GM21528 (cell line): Measurements from ENCODE around the gene MYOM1.
"Not testable (repeated sequence)": the region's sequence is repeated elsewhere in the genome, so short reads cannot be mapped to it uniquely, and the experiment has no call there.

Source experiments
- ATAC-seq: cut with Tn5 transposase; IDR thresholded peaks from one replicate; pipeline ENCODE4 v1.9.1; 2021; ENCODE audit warnings: mild to moderate bottlenecking, moderate library complexity; ENCODE audit not compliant: unreplicated experiment, low FRiP score

The MYOM1 gene

DNA sequence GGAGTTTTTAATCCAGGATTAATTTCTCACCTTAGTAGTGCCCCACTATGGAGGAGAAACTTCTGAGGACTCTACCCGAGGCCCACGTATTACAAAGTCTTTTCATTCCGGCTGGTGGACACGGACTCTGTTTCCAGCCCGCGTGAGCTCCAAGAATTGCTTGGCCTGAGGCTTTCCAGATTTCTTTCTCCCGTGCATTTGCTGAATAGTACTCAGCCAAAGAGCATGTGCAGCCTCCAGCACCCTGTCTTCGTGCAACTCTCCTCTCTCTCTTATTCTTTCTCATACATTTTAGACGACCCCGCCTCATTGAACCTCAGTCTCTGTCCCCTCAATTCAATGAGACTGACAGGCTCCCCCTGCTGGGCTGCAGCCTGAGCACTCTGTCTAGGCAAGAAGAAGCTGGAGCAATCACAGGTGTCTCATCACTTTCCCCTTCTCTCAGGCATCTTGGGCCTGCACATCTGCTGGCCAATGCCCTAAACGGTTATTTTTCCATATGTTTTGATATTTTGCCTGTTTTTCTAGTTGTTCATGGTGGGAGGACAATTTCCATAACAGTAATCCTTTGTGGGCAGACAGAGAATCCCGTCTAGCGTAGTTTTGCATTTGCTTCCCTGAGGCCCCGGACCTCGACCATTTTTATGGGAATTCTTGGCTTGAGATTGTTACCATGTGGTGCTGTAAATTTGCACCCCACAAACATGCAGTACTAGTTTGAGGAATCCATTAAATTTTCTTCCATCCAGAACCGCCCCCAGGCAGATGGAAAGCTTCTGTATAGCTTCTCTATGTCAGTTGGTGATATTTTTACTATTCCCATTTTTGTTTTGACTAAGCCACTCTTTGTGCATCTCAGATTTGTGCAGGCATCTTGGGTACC lies 156.7 kb downstream of the MYOM1 start:
- no peak for ATAC-seq

DNA sequence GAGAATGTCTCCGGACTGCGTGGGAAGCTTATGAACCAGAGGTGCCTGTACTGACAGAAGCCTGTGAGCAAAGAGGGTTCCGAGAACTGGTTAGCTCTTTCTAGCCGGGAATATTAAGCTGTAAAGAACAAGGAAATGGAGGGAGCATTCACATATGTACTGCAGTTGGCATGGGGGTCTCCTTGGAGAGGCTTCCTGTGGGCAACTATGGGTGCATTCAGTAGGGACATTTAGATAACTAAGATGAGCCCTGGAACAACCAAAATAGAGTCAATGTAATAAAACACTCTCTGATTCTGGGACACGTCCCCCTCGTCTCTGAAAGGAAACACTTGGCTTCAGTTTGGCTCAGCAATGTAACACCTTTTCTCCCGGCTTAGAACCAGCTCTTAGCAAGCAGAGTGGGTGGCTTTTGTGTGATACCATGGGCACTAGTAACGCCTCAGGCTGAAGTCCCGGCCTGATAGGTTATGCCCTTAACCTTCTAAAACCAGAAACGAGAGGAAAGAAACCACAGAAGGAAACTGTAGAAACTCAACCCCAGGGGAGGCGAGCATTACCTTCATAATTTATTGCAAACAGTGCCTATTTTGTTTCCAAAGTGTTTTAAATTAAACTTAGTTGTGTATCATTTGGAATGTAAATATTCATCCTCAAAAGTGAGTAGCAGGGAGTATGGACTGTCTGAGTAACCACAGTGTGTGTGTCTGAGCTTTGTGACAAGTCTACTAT lies 158.0 kb downstream of the MYOM1 start:
- no peak for ATAC-seq

DNA sequence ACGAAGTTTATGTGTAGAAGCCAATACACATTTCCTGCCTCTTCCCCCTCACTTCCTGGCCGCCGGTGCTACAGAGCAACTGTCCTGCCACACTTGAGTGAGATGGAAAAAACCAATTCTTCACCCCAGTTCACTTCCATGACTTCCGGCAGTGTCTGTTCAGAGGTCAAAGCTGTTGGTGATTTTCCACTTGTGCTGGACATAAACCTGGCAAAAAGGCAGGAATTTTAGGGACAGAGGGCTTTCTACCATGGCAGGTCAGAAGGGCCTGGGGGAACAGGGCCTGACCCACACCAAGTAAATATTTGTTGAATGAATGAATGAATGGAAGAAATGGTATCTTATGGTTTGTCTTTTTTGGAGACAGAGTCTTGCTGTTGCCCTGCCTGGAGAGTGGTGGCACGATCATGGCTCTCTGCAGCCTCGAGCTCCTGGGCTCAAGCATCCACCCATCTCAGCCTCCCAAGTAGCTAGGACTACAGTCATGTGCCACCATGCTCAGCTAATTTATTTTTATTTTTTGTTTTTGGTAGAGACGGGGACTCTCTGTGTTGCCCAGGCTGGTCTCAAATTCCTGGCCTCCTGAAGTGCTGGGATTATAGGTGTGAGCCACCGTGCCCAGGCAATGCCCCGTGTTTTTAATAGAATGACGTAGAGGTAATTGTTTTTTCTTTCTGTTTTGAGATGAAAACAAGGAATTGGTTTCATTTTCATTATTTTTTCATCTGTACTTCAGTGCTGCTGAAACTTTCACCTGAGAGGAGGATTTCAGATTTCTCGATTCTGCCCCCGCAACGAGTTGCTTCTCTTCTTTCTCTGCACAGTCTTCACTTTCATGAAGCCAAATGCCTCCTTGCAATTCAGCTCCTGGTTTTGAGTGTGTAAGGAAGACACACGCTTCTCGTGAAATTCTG lies 158.8 kb downstream of the MYOM1 start:
- ATAC-seq: no peak

DNA sequence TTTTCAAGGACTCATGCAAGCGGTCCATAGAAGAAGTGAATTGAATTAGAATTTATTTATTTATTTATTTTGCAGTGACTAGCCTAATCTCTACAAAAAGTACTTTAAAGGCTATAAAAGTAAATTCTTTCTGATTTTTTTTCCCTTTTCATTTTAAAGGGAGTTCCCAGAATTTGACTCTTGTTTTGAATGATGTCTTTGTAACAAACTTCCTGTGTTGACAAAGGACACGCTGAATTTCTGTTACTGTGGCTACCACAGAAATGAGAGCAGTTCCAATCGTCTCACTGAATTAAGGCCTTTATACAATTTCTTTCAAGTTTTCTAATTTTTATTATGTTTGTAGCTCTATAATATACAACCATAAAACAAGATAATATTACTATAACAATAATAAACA lies 160.5 kb downstream of the MYOM1 start:
- ATAC-seq: no peak

DNA sequence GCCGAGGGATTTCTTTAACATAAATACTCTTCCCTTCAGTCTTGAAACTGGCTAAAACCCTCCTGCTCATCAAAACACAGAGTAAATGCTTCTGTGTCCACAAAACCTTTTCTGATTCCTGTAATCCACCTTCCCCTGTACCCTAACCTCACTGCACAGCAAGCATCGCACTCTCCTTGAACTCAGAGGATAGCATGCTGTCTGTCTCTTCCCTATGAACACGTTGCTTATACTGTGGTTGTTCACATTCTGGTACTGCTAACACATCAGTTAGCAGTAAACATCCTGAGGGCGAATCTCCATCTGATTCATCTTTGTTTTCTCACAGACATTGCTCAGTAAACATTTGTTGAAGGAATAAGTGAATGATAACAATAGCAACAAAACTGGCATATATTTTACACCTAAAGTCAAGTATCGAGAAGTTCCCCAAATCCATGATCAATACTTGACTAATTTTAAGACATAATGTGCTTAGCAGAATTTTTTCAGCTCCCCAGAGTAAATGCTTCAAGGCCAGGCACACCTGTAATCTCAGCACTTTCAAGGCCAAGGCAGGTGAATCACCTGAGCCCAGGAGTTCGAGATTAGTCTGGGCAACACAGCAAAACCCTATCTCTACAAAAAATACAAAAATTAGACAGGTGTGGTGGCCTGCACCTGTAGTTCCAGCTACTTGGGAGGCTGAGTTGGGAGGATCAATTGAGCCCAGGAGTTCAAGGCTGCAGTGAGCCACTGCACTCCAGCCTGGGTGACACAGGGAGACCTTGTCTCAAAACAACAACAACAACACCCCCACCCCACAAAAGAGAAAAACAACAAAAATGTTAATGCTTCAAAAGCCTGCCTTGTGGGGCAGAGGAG lies 161.2 kb downstream of the MYOM1 start:
- ATAC-seq: no peak

DNA sequence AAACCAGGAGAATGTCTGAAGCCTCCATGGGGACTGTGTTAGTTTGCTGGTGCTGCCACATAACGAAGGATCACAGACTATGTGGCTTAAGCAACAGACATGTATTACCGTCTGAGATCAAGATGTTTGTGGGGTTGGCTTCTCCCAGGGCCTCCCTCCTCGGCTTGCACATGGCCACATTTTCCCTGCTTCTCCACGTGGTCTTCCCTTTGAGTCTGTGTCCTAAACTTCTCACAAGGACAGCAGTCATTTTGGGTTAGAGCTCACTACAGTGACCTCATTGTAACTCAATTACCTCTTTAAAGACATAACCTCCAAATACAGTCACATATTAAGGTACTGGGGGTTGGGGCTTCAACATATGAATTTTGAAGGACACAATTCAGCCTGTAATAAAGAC lies 162.2 kb downstream of the MYOM1 start:
- ATAC-seq: no peak

DNA sequence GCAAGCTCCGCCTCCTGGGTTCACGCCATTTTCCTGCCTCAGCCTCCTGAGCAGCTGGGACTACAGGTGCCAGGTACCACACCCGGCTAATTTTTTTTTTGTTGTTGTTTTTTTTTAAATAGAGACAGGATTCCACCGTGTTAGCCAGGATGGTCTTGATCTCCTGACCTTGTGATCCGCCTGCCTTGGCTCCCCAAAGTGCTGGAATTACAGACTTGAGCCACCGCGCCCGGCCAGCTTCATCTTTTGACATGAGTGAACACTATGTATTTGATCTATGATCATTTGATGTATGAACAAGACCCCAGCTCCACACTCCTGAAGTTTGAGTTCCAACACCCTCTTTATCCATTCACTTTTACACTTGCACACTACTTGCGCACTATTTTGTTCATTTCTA lies 163.5 kb downstream of the MYOM1 start:
- no peak for ATAC-seq

DNA sequence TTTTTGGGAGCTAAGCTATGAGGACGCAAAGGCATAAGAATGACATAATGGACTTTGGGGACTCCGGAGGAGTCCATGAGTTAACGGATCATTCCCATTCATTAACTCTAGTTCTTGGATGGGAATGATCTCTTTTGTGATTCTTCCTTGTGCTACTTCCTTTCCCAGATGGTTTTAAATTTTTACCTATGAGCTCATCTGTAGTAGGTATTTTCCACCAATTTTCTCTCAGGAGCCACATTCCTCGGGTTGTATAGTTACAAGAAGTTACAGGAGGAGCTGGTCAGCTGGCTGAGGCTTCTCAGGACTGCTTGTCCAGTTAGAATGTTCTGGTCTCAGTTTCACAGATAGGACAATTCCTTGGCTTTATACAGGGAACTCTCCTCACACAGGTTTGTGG lies 164.0 kb downstream of the MYOM1 start:
- no peak for ATAC-seq

DNA sequence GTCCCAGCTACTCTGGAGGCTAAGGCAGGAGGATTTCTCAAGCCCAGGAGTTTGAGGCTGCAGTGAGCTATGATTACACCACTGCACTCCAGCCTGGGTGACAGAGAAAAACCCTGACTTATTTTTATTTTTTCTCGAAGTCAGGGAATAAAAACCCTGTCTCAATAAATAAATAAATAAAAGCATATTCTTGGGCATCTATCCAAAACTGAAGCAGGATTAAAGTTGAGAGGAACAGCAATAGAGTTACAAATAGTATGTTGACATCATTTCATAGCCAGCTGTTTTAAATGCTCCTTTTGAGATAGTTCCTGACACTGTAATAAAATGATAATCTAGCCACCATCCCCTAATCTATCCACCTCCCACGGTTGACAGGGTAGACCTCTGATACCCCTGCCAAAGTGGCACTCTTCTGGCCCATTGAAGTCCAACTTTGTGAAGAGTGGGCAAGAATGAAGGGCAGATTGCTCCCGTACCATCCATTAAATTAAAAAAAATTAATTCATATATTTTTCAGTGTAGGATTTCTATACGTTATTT lies 164.5 kb downstream of the MYOM1 start:
- no peak for ATAC-seq

DNA sequence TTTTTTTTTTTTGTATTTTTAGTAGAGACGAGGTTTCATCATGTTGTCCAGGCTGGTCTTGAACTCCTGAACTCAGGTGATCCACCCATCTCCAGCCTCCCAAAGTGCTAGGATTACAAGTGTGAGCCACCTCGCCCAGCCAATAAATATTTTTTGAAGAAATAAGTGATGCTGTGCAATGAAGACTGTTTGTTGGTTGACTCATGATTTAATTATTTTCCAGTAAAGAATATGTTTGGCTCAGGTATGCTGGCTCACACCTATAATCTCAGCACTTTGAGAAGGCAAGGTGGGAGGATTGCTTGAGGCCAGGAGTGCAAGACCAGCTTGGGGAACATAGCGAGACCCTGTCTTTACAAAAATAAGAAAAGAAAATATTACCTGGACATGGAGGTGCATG lies 165.0 kb downstream of the MYOM1 start:
- no peak for ATAC-seq

DNA sequence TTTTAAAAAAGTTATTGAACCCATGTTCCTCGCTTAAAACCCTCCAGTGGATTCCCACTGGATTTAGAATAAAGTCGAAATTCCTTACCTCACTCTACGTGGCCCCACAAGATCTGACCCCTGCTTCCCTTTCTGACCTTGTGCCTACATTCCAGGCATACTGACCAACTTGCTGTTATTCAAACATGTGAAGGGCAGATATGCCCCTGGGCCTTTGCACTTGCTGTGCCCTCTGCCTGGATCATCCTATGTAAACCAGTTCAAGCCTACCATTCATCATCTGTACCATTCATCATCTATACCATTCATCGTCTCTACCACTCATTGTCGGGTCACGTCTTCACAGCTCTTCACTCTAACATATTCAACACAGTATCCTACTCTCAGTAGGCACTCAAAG lies 165.6 kb downstream of the MYOM1 start:
- ATAC-seq: no peak

DNA sequence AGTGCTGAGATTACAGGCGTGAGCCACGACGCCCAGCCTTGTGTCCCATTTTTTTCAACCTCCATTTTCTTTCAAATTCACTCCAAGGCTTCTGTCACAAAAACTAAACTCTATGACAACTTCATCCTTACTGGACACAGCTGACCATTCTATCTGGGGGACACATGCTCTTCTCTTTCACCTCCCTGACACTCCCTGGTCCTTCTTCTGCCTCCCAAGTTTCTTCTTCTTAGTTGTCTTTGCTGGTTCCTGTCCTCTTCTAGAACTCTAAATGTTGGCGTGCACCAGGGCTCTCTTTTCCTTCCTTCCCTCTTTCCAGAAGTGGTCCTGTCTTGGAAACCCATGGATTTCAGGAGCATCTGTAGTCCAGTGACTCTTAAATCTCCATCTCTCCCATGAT lies 166.7 kb downstream of the MYOM1 start:
- ATAC-seq: no peak

DNA sequence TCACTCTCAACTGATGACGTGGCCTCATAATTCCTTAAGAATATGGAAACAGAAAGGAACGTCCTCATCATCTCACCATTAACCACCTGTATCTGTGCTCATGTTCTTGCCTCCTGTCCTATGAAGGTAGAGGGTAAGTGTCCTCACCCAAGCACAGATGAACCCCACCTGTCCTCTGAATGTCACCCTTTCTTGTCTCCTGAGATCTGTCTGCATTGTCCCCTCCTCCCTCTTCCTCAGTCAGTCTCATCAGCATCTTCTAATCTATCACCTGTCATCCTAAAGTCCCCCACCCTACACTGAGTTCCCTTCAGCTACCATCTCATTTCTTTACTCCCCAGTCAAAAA lies 167.4 kb downstream of the MYOM1 start:
- no peak for ATAC-seq

DNA sequence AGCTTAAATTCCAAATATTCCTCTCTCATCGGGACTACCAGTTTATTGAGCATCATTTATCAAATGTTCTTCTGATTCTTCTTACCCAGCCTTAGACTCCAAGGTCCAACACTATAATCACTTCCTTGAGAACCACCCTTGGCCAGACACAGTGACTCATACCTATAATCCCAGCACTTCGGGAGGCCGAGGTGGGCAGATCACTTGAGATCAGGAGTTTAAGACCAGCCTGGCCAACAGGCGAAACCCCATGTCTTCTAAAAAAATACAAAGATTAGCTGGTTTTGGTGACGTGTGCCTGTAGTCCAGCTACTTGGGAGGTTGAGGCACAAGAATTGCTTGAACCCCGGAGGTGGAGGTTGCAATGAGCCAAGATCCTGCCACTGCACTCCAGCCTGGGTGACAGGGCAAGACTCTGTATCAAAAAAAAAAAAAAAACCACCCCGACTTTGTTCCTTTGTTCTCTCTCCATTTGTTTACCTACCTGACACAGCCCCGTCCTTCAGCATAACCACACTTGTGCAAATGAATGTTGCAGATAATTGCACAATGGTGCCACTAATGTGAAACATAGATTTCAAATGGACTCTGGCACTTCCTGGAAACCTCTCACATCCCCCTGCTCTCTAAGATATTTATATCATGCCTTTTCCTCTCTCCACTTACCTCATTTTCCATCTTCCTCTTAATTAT lies 167.9 kb downstream of the MYOM1 start:
- ATAC-seq: no peak

DNA sequence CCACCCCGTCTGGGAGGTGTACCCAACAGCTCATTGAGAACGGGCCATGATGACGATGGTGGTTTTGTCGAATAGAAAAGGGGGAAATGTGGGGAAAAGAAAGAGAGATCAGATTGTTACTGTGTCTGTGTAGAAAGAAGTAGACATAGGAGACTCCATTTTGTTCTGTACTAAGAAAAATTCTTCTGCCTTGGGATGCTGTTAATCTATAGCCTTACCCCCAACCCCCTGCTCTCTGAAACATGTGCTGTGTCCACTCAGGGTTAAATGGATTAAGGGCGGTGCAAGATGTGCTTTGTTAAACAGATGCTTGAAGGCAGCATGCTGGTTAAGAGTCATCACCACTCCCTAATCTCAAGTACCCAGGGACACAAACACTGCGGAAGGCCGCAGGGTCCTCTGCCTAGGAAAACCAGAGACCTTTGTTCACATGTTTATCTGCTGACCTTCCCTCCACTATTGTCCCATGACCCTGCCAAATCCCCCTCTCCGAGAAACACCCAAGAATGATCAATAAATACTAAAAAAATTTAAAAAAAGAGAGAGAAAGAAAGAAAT lies 169.8 kb downstream of the MYOM1 start:
- ATAC-seq: not testable (repeated sequence)

DNA sequence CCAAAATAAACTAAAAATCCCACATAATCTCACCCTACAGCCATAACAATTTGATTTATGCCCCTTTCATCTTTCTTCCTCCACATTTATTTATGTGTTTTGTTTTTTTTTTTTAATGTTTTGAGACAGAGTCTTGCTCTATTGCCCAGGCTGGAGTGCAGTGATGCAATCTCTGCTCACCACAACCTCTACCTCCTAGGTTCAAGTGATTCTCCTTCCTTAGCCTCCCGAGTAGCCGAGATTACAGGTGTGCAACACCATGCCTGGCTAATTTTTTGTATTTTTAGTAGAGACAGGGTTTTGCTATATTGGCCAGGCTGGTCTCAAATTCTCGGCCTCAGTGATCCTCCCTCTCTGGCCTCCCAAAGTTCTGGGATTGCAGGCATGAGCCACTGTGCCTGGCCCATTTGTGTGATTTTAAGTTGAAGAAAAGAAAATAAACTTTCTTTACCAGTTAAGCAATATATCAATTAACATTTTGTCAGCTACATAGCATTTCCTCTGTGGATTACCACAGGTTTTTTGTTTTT lies 170.9 kb downstream of the MYOM1 start:
- no peak for ATAC-seq

DNA sequence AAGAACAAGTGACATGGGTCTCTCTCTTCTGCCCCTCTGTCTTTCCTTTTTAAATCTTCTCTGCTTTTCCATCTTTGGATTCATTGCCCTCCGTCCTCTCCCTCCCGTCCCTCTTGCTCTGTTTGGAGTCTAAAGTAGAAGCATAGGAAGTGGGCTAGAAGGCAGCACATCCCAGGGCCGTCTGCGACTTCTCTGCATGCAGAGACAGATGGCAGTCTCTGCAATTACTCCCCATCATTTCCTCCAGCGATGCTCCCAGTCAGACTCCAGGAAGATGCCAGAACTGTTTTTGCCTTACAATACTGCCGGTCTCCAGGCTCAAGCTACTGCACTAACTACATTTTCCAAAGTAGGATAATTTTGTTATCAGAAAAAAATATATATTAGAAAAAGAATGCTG lies 171.6 kb downstream of the MYOM1 start:
- no peak for ATAC-seq

DNA sequence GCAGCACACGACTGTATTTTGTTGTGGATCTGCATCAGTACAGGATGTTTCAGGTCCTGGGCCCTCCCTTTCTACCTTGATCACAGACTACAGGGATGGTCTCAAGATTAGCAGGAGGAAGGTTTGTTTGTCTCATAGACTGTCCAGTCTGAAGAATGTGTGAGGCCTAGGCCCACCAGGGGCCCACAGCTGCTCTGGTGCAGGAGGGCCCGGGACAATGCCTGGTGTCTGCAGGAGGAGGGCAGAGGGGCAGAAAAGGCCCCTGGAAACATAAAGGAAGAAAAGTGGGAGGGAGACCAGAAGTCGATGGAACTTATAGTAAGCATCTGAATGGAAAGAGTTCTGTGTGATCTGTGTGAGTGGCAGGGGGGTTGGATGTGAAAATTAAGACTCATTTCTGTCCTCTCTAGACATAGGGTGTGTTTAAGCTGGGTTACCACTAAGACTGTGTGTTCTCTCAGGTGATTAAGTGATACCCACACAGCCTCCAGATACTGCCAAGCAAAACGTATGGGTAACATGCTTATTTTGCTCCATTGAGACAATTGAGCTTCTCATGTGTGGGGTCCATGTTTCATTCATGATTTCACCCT lies 173.5 kb downstream of the MYOM1 start:
- ATAC-seq: no peak
